Measurements from ENCODE around the gene CD209. TPM values are rescaled to one million over a fixed set of nuclear protein-coding genes. Genes with fewer than 3 reads are reported as not detected.

The CD209 gene
- total RNA-seq, 1 donor from 2014 or later: not detected

- TF ChIP-seq CTCF (IDR thresholded peaks at IDR 0.05): no peak
- Mint-ChIP-seq H3K36me3 (ENCODE audit: low read depth) (peaks cover 2% of the 10 kb centered on the region), H3K9me3 (ENCODE audit: low read depth) (no peaks in the 10 kb centered on the region), H3K27me3 (ENCODE audit: low read depth) (peaks cover 62% of the 10 kb centered on the region), H3K4me1 (ENCODE audit: low read depth) (no peaks in the 10 kb centered on the region), H3K27ac (ENCODE audit: unreplicated experiment) (no peak overlapping the region), H3K4me3 (ENCODE audit: unreplicated experiment) (no peak overlapping the region)
- no peak for DNase-seq (ENCODE audit: low spot score)
These were observed 8.1 kb downstream of the CD209 start for GRCh38 chr19:7739211-7739755.

- no peaks in the 10 kb centered on the region for H3K9me3 Mint-ChIP-seq (ENCODE audit: low read depth)
- H3K4me1 Mint-ChIP-seq (ENCODE audit: low read depth): no peaks in the 10 kb centered on the region
- H3K27me3 Mint-ChIP-seq (ENCODE audit: low read depth): peaks cover 56% of the 10 kb centered on the region
- TF ChIP-seq CTCF (IDR thresholded peaks at IDR 0.05): no peak
- no peak for DNase-seq (ENCODE audit: low spot score)
- H3K4me3 Mint-ChIP-seq (ENCODE audit: unreplicated experiment): no peak overlapping the region
- H3K27ac Mint-ChIP-seq (ENCODE audit: unreplicated experiment): no peak overlapping the region
- peaks cover 2% of the 10 kb centered on the region for H3K36me3 Mint-ChIP-seq (ENCODE audit: low read depth)
These were observed 9.3 kb downstream of the CD209 start for GRCh38 chr19:7738023-7738422.

- Mint-ChIP-seq H3K4me3 (ENCODE audit: unreplicated experiment) (no peak overlapping the region), H3K27me3 (ENCODE audit: low read depth) (peaks cover 57% of the 10 kb centered on the region), H3K4me1 (ENCODE audit: low read depth) (no peaks in the 10 kb centered on the region), H3K9me3 (ENCODE audit: low read depth) (no peaks in the 10 kb centered on the region), H3K27ac (ENCODE audit: unreplicated experiment) (no peak overlapping the region), H3K36me3 (ENCODE audit: low read depth) (peaks cover 2% of the 10 kb centered on the region)
- no peak for TF ChIP-seq CTCF (IDR thresholded peaks at IDR 0.05)
- peak; percentile 24 for DNase-seq (ENCODE audit: low spot score)
These were observed 10.1 kb downstream of the CD209 start for GRCh38 chr19:7737215-7737614.

- no peak for TF ChIP-seq CTCF (IDR thresholded peaks at IDR 0.05)
- DNase-seq (ENCODE audit: low spot score): no peak
- Mint-ChIP-seq H3K4me1 (ENCODE audit: low read depth) (no peaks in the 10 kb centered on the region), H3K9me3 (ENCODE audit: low read depth) (no peaks in the 10 kb centered on the region), H3K27me3 (ENCODE audit: low read depth) (peaks cover 57% of the 10 kb centered on the region), H3K4me3 (ENCODE audit: unreplicated experiment) (no peak overlapping the region), H3K36me3 (ENCODE audit: low read depth) (peaks cover 2% of the 10 kb centered on the region), H3K27ac (ENCODE audit: unreplicated experiment) (no peak overlapping the region)
These were observed 11.2 kb downstream of the CD209 start for GRCh38 chr19:7736148-7736547.

- no peak for TF ChIP-seq CTCF (IDR thresholded peaks at IDR 0.05)
- Mint-ChIP-seq H3K27me3 (ENCODE audit: low read depth) (peaks cover 52% of the 10 kb centered on the region), H3K4me1 (ENCODE audit: low read depth) (no peaks in the 10 kb centered on the region), H3K27ac (ENCODE audit: unreplicated experiment) (no peak overlapping the region), H3K9me3 (ENCODE audit: low read depth) (no peaks in the 10 kb centered on the region), H3K36me3 (ENCODE audit: low read depth) (peaks cover 2% of the 10 kb centered on the region), H3K4me3 (ENCODE audit: unreplicated experiment) (no peak overlapping the region)
- peak; percentile 41 for DNase-seq (ENCODE audit: low spot score)
These were observed 12.8 kb downstream of the CD209 start for GRCh38 chr19:7734220-7735203.

All from chondrocyte (in vitro differentiated cells).